SK-N-SH (cell line): Measurements from ENCODE around the gene RUFY3.

Experiments
- GABPA ChIP-seq: IDR thresholded peaks from 2 replicates; pipeline ENCODE4 v1.4.0; 2012; ENCODE audit warnings: low read depth, mild to moderate bottlenecking
- IRF3 ChIP-seq: fragments of 150-350 bp; IDR thresholded peaks from 2 replicates; pipeline ENCODE4 v1.6.1; 2016; ENCODE audit warnings: mild to moderate bottlenecking, low read depth, low read length
- NRF1 ChIP-seq: IDR thresholded peaks from 2 replicates; pipeline ENCODE4 v1.6.1; 2012; ENCODE audit warnings: low read depth, mild to moderate bottlenecking, low read length
- POLR2AphosphoS5 ChIP-seq: IDR thresholded peaks from 2 replicates; pipeline ENCODE4 v1.6.1; 2012; ENCODE audit warnings: low read depth, low read length
- RAD21 ChIP-seq: IDR thresholded peaks from 2 replicates; pipeline ENCODE4 v1.6.1; 2012; ENCODE audit warnings: mild to moderate bottlenecking, low read length

DNA sequence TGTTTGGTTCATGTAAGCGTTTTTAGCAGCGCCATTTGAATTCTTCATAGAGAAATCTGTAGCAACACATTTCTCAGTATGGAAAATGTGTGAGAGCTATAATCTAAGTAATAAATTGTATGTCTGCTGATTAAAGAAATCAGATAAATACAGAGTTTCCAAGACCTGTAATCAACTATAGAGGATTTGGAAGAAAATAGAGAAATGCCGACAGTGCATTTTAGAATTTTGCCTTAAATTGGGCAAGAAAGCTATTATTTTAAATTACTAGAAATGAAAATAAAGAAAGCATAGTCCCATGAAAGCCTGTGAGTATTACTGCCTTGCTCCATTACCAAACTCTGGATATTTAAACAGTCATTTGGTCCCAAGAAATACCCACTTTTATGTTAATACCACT, 2.7 kb downstream of the RUFY3 start:
- TF ChIP-seq NRF1 (no peak), RAD21 (no peak), IRF3 (no peak), GABPA (no peak), POLR2AphosphoS5 (no peak)
